Esophagus squamous epithelium (tissue), 4 donors: ENCODE data around the gene AUTS2.

ENCODE experiments used
- CTCF ChIP-seq, 6 experiments: fragments of 450-650 bp in 4 of 6; fragments of 200-600 bp in 2 of 6; sonication (generic) in 2 of 6; IDR thresholded peaks; one replicate each; pipeline ENCODE4 v1.5.1; 2016 to 2019; ENCODE audit warnings: antibody characterized with exemption in 6 of 6, mild to moderate bottlenecking in 4 of 6, moderate library complexity in 4 of 6
- POLR2A ChIP-seq, 4 donors: fragments of 450-650 bp; IDR thresholded peaks; one replicate each; pipeline ENCODE4 v1.6.1; 2017; ENCODE audit warnings: antibody characterized with exemption in 4 of 4, mild to moderate bottlenecking in 4 of 4, moderate library complexity in 3 of 4

GRCh38 chr7:69632280-69632679 is 34.0 kb downstream of the AUTS2 start:
- TF ChIP-seq CTCF (IDR thresholded peaks at IDR 0.05) (no peak), POLR2A (IDR thresholded peaks at IDR 0.05) (no peak)
